GM21717 (cell line): Measurements from ENCODE around the gene IFI27L2.

Source experiments
- ATAC-seq: cut with Tn5 transposase; IDR thresholded peaks from one replicate; pipeline ENCODE4 v1.9.1; 2021; ENCODE audit warnings: mild to moderate bottlenecking, moderate library complexity; ENCODE audit not compliant: unreplicated experiment

Gene IFI27L2

DNA sequence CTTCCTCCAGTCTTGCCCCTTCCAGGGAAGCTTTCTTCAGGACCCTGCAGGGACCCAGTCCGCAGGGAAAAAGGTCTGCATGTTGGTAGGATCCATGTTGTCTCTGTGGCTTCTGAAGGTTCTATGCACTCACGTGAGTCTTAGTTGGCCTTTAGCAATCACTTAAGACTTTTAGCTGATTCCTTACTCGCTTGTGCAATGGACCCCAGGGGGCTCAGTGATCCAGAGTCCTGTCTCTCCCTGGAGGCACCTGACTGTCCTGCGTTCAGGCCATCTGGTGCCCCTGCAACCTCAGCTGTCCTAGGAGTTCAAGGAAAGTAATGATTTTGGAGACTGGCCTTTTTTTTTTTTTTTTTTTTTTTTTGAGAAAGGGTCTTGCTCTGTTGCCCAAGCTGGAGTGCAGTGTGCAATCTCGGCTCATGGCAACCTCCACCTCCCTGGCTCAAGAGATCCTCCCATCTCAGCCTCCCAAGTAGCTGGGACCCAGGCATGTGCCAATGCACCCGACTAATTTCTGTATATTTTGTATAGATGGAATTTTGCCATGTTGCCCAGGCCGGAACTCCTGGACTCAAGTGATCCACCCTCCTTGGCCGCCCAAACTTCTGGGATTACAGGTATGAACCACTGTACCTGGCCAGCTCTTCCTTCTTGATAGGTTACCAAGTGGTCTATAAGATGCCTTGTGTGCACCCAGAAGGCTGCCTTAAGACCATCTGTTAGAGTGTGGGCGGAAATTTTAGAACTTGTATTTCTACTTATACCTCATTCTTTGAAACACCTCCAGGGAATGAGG lies 4.6 kb downstream of the IFI27L2 start:
- no peak for ATAC-seq

DNA sequence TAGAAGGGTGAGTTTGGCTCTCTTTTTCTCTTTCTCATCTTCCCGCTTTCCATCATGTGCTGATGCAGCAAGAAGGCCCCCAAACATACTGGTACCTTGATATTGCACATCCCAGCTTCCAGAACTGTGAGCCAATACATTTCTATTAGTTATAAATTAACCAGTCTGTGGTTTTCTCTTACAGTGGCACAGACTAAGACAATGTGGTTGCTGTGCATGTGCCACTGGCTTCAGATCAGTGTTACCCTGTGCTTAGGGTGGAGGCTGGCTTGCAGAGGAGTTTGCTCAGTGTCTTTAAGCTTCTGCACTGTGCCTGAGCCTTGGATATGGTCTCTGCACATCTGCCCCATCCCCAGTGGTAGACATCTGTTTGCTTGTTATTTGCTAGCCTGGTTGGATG lies 5.5 kb downstream of the IFI27L2 start:
- no peak for ATAC-seq

DNA sequence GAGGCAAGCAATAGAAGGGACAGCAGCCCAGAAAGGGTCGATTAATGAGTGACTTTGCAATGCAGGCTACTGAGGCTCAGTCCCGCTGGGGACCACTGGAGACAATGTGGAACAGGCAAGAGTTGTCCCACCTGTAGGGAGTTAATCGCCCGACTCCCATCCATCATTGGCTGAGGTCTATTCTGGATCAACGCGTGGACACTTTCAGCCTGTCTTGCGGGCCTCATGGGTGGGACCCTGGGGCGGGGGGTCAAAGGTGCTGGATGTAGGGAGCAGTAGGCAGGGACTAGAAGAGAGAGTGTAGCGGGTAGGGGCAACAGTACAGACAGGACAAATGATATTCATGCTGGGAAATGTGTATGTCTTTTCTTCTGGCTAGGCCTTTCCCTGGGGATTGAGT lies 6.1 kb downstream of the IFI27L2 start:
- ATAC-seq, result no peak

DNA sequence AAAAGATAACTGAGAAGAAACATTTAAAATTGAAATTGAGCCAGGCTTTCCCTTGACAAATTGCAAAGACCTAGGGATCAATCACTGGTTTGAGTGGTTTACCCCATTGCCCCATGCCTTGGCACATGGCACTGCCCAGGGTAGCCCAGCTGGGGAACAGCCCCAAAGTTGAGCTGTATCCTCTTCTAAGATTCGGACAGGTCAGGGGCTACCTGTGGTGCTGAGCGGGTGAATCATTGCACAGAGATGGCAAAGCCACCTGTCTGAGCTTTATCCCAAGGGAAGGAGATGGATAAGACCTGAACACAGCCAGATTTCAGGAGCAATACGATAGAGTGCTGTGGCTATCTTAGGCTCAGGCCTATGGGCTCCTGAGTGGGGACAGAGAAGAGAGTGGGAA lies 7.0 kb downstream of the IFI27L2 start:
- ATAC-seq, result no peak

DNA sequence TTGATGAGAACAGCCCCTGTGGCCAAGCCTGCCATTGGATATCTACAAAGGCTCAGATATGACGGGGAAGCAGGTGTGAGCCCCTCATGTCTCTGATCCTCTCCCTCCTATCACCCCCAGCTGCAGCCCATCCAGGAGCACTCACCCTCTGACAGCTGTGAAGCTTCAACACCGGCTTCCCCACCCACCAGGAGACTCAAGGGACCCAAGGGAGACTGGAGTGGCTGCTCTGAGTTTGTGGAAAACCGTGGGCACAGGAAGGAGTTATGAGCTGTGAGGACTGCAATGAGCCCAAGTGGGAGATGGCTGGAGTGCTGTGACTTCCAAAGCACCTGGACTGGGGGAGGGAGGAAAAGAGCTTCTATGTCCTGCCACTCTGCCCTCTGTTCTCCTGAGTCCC lies 7.9 kb downstream of the IFI27L2 start:
- no peak for ATAC-seq

DNA sequence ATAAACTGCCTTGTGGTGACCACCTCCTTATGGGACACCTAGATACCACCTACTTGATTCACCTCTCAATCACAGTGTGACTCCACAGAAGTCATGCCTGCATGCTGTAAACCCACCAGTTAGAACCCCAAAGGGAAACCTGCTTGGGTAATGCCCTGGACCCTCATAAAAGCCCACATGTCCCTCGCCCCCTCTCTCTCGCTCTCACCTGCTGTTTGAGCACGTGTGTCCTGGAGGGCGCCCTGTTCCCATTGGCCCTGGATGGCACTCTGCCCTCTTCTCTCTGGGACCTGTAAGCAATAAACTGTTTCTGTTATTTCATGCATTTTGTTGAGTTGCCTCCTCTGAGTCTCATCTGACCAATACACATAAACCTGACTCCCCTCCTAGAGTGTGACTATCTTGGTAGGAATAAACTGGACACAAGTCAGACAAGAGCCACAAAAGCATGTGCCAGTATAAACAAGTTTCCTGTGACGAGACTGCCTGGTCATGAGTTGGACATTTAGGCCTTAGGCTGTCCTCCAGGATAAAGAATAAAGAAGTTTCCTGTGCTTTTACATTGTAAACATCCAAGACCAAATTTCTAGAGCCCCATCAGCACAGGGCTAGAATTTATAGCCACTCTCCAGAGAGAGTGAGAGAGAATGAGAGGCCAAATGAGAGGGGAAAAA lies 8.6 kb downstream of the IFI27L2 start:
- no peak for ATAC-seq

DNA sequence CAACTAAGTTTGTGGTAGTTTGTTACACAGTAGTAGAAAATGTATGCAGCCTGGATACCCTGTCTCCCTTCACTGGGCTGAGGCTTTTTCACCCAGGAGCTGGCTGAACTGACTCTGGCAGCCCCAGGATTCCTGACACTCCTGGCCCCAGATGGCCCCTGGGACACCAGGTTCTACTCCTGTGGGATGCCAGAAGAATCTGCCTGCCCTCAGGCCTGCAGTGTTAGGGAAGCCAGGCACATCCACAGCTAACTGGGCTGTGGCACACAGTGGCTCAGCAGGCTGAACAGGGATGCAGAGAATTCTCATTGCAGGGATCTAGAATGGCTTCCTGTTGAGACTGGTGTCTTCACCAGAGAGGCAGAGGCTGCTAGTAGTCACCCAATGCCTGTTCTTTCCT lies 10.3 kb downstream of the IFI27L2 start:
- ATAC-seq, result no peak

DNA sequence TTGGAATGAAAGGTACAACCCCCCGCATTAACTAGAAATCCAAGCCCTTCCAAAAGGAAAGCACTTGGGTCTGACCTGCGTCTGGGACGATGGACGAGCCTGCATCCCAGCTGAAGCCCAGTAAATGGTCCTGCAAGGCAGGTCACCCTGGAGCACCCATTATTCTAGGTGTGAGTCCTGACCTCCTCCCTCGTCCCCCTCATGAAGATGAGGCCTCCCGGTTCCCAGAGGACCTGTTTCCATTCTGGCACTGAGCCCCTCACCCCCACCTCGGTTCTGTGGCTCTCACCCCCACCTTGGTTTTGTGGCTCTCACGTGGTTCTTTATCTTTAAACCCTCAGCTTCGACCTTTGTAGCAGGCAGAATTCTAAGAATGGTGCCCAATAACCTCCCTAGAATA lies 11.5 kb downstream of the IFI27L2 start:
- no peak for ATAC-seq

DNA sequence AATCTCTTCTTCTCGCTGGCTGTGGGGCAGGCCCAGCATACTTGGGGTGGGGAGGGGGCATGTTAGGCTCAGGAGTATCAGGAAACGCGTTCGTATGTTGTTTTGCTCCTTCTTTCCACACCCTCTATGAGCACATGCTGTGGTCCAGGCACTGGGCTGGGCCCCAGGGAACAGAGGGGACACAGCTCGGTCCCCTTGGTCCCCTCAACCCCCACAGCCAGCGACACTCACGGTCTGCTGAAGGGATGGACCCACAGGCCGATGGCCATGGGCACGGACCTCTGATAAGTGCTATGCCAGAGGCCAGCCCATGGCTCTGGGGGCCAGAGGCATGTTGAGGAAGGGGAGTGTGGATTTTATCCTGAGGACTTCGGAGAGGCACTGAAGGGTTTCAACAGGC lies 12.7 kb downstream of the IFI27L2 start:
- no peak for ATAC-seq

DNA sequence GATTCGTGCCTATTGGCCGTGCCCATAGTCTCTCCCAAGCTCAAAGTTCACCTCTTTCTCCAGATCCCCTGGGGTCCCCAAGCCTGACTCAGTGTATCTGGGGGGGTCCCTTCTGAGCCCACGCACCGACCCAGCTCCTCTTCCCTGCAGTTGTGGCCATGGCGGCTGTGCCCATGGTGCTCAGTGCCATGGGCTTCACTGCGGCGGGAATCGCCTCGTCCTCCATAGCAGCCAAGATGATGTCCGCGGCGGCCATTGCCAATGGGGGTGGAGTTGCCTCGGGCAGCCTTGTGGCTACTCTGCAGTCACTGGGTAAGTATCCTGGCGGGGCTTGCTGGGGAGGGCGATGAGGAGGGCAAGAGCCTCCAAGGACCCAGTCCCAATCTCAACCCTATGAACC lies 13.8 kb downstream of the IFI27L2 start:
- no peak for ATAC-seq

DNA sequence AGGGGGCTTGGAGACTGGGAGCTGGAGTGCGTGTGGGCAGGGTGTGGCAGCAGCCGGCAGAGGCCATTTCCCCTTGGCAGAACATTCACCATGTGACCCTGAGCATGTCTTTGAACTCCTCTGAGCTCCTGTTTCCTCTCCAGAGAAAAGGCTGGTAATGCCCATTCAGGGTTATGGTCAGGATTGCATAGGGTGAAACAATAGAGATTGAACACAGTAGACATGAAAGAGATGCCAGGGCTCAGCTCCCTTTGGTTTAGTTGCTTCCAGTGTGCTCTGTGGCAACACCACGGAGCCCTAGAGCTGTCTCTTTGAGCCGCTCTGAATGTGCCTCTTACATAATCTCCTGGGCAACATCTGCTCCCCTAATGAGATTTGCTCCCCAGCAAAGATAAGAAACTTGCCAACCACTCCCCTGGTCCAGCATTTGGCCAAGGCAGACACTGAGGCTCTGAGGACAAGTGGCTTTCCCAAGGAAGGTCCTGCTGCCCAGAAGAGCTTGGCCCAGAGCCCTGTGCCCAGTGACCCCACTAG lies 14.3 kb downstream of the IFI27L2 start:
- no peak for ATAC-seq

DNA sequence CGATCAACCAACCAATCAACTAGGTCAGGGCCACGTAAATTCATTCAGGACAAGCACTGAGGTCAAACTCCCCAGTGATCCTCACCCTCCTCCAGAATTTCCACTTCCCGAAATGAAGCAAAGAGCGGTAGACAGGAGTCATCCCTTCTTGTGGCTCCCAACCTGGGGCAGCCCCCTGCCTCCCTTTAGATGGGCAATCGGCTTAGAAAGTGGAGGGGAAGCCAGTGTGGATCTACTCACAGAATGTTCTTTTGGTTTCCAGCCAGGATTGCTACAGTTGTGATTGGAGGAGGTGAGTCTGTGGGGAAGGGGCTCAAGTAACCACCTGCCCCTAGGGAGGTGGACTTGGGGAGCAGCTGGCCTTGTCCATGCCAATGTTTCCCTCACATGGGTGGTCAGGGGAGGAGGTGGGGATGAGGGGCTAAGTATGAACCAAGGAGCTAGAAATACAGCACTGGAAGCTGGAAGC lies 14.8 kb downstream of the IFI27L2 start:
- ATAC-seq, result no peak

DNA sequence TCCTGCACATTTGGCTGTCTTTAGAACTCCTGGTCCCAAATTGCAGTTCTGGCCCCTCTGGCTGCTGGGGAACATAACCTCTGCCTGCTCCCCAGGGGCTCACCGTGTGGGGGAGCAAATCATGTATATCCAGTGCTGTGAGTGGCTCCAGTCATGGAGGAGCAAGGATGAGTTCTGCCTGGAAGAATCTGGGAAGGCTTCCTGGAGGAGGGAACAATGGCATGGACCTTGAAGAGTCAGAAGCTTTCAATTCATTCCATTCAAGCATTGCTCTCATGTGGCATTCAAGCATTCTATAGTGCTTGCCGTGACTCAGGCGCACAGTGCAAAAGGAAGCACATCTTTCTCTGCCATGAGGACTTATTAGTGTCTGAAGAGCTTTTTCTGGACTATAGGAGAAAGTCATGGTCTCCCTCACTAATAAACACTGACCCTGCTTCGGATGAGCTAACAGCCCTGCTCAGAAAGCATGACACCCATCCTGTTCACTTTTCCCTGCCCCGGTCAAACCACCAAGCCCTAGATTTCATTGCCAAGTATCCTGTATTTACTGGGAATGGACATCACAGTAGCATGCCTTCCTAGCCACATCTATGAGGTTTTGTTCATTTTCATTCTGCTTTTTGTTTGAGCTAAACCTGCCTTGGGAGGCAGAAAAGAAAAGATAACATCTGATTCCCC lies 15.4 kb downstream of the IFI27L2 start:
- ATAC-seq, result no peak

DNA sequence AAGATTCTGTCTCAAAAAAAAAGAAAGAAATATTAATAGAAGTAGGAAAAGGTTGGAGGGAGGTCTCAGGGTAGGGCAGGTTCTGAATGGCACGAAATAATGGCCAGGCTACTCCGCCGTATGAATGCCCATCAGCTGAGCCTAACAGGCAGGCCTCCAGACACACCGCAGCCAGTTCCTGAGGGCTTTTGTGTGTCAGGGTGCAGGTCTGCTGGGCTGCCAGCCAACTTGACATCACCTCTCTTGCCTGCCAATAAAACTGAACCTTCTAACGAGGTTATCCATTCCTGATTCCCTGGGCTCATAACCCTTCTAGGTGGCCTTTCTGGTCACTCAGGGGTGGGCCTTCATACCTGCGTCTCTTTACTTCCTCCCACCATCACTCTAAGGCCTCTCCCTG lies 15.9 kb downstream of the IFI27L2 start:
- ATAC-seq, result no peak

DNA sequence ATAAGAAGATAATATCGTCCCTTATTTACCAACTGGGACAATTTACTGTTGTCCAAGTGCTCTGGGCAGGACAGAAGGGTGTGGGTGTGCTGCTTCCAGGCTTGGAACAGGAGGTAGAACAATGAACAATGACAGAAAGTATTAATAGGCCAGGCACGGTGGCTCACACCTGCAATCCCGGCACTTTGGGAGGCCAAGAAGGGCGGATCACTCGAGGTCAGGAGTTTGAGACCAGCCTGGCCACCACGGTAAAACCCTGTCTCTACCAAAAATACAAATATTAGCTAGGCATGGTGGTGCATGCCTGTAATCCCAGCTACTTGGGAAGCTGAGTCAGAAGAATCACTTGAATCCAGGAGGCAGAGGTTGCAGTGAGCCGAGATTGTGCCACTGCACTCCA lies 16.3 kb downstream of the IFI27L2 start:
- no peak for ATAC-seq

DNA sequence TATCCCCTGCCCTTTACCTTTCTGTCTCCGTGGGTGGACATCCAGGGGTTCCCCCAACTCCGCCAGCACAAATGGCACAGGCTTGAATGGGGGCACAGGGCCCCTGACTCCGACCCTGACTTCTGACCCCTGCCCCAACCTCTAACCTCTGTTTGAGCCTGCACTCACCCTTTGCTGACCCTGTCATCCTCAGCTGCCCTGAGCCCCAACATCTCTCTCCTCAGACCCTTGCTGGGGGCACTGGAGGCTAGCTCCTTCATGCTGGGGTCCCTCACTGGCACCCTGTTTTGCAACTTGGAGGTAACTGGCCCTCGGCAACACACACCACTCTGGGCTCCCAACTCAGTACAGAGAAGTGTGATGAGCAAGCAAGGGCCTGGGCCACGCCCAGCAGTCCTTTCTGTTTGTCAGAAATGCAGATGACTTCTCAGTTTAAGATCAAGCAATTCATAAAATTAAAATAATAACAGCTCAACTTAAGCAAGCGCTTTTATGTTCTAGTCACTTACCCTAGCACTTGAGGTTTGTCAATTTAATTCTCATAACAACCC lies 16.8 kb downstream of the IFI27L2 start:
- no peak for ATAC-seq

DNA sequence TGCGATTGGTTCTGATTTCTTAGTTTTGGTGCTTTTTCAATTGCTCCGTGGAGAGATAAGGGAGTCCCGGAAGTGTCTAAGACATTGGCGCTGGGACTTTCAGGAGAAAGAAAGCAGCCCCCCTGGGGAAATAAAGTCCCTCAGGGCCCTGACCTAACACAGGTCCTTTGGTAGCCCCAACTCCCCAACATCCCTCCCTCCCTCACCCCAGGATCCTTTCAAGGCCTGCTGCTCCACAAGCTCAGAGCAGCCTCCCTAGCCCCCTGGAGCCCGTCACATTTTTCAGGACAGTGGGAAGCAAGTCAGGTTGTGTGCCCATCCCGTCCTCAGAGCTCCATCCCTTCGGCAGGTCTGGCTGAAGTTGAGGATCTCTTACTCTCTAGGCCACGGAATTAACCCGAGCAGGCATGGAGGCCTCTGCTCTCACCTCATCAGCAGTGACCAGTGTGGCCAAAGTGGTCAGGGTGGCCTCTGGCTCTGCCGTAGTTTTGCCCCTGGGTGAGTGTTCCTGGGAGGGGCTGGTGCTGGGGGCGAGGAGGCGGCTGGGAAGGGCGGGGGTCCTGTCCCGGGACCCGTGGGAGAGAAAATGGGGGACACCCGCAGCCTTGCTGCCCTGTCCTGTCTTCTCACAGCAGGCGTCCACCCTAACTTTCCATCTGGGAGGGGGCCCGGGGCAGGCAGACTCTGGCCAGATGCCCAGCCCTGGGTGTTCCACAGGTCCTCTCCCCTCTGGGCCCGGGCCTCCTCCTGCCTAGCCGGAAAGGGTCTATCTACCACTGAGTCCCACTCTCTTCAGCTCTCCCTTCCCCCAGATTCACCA lies 17.9 kb downstream of the IFI27L2 start:
- no peak for ATAC-seq

DNA sequence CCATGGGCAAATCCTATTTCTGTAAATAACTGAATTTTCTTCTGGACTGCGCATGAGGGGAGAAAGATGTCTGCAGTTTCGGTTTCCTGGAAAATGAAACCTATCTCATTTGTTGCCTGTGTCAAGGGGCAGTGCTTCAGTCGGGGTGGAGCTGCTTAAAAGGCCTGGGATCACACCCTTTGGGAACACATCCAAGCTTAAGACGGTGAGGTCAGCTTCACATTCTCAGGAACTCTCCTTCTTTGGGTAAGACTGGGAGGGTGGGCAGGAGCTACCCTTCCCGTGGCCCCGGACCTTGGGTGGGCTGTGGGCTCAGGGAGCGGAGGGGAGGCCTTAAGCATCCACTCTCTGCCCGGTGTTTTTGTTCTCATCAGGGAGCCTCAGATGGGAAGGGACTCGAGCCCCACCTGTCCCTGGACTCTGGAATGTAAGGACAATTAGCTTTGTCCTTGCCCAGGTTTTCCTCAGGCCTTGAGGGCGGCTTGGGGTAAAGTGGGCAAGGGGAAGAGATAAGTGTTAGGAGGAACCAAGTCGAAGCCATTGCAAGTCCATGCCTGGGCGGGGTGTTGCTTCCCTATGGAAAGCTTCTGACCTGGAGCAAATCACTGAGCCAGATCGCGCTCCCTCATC lies 18.7 kb downstream of the IFI27L2 start, which contains the start of gene IFI27:
Gene IFI27, plus strand, starts transcription at position 185 of the 630 bp plus-strand sequence.
- ATAC-seq, result no peak

DNA sequence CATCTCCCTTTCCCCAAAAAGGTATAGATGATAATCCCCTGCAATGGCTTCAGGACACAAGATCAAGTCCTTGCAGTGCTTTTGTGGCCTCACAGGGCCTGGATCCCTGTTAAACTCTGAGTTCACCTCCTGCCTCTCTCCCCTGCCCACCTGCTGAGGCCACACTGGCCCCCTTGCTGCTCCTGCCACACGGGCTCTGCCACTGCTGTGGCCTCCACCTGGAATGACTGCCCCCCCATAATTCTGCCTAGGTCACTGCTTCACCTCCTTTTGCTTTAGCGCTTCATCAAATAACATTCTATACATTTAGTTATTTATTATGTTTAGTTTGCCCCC lies 19.5 kb downstream of the IFI27L2 start:
- ATAC-seq, result no peak

DNA sequence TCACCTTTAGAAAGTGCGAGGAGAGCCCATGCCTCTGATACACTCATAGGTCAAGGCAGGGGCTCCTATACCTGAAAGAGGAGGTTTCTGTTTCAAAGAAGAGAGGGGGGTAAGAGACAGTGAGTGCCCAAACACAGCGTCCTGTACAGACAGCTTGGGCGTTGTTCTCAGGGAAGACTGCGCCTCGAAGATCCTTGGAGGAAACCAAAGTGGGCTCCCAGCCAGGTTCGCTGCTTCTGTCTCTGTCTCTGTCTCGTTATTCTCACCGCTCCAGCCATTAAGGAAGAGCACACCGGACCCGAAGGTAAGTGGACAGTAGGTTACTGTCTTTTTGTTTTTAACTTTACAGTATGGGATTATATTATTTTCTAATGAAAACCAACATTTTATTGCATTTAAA lies 24.7 kb downstream of the IFI27L2 start:
- ATAC-seq, result no peak
